Stomach smooth muscle (tissue), 2 donors: Measurements from ENCODE around the gene ARHGAP10.
"Not testable (repeated sequence)": the region's sequence is repeated elsewhere in the genome, so short reads cannot be mapped to it uniquely, and the experiment has no call there.

Experiments used
- H3K27ac ChIP-seq: one replicate; pipeline ENCODE4 v1.7.0; 2013; ENCODE audit warnings: mild to moderate bottlenecking, low read length, inconsistent platforms
- H3K27me3 ChIP-seq, 2 donors: one replicate each; pipeline ENCODE4 v1.7.0; 2013; ENCODE audit warnings: low read length in 2 of 2; ENCODE audit not compliant: insufficient read depth in 2 of 2, control insufficient read depth in 1 of 2
- H3K36me3 ChIP-seq, 2 donors: one replicate each; pipeline ENCODE4 v1.7.0; 2013; ENCODE audit warnings: low read length in 2 of 2; ENCODE audit not compliant: control insufficient read depth in 2 of 2, insufficient read depth in 2 of 2
- H3K4me1 ChIP-seq: one replicate; pipeline ENCODE4 v1.7.0; 2013; ENCODE audit warnings: low read length; ENCODE audit not compliant: control insufficient read depth, insufficient read depth
- H3K4me3 ChIP-seq, 2 donors: one replicate each; pipeline ENCODE4 v1.7.0; 2013; ENCODE audit warnings: low read length in 2 of 2
- H3K9ac ChIP-seq, 2 donors: one replicate each; pipeline ENCODE4 v1.7.0; 2013; ENCODE audit warnings: low read length in 2 of 2, mild to moderate bottlenecking in 1 of 2
- H3K9me3 ChIP-seq, 2 donors: one replicate each; pipeline ENCODE4 v1.7.0; 2013; ENCODE audit warnings: low read length in 2 of 2; ENCODE audit not compliant: control insufficient read depth in 2 of 2
- donor health status: healthy.
- donor health status: Pancreatic carcinoma.

ARHGAP10 gene

DNA sequence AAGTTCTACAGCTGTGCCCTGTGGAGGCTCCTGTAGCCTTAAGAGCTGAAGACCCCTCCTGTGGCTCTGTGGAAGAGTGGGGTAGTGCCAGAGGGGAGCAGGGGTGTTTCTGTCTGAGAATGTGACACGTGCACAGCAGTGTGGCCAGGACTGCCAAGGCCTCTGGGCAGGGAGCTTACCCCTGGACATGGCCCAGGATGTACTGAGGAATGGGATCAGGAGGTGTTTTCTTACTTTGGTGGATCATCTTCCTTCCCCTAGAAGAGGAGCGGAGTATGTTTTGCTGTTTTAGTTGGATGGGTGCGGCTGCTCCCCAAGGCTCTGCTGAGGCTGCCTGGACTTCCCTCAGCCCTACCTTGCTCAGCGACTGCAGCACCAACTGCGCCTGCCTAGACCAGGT lies 342.6 kb downstream of the ARHGAP10 start:
- no peaks in the 10 kb centered on the region for H3K27me3 ChIP-seq
- H3K4me3 ChIP-seq, result no peak overlapping the region
- H3K4me1 ChIP-seq, result peaks cover 13% of the 10 kb centered on the region
- no peak overlapping the region for H3K9ac ChIP-seq
- peaks cover 10 to 11% of the 10 kb centered on the region in 2 donors for H3K9me3 ChIP-seq
- H3K36me3 ChIP-seq, result peaks cover 27 to 51% of the 10 kb centered on the region in 2 donors
- H3K27ac ChIP-seq, result no peak overlapping the region

DNA sequence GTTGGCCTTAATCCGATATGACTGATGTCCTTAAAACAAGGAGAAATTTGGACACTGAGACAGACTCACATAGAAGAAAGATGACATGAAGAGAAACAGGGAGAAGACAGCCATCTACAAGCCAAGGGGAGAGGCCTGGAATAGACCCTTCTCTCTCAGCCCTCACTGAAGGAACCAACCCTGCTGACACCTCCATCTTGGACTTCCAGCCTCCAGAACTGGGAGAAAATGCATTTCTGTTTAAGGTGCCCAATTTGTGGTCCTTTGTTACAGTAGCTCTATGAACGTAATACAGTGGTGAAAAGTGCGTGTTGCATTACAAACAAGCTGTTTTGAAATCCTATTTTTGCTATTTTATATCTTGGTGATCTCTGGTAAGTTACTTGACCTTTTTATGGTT lies 343.6 kb downstream of the ARHGAP10 start:
- H3K36me3 ChIP-seq, result peaks cover 27 to 52% of the 10 kb centered on the region in 2 donors
- H3K27me3 ChIP-seq, result no peaks in the 10 kb centered on the region

DNA sequence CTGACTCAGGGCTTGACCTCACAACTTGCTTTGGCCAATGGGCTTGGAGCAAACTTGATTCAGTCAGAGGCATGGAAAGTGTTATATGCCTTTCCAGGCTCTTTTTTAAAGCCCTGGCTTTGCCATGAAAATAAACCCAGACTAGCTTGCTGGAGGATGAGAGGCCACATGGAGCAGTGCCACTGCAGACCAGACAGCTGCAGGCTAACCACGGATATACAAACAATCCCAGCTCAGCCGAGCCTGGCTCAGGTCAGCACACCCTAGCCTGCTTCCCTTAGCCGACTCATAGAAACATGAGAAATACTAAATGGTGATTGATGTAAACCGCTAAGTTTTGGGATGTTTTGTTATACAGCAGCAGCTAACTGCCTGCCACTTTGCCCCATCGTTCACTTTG lies 345.1 kb downstream of the ARHGAP10 start:
- H3K27ac ChIP-seq, result no peak overlapping the region
- H3K9ac ChIP-seq, result no peak overlapping the region
- no peaks in the 10 kb centered on the region for H3K27me3 ChIP-seq
- peaks cover 3% of the 10 kb centered on the region for H3K4me1 ChIP-seq
- no peak overlapping the region for H3K4me3 ChIP-seq
- H3K36me3 ChIP-seq, result peaks cover 34 to 55% of the 10 kb centered on the region in 2 donors
- peaks cover 10 to 11% of the 10 kb centered on the region in 2 donors for H3K9me3 ChIP-seq

More for the DNA sequence above, 343.6 kb downstream of the ARHGAP10 start:
- Histone ChIP-seq H3K9me3 (peaks cover 10 to 11% of the 10 kb centered on the region in 2 donors), H3K4me1 (peaks cover 5% of the 10 kb centered on the region), H3K9ac (no peak overlapping the region), H3K27ac (no peak overlapping the region), H3K4me3 (no peak overlapping the region)

DNA sequence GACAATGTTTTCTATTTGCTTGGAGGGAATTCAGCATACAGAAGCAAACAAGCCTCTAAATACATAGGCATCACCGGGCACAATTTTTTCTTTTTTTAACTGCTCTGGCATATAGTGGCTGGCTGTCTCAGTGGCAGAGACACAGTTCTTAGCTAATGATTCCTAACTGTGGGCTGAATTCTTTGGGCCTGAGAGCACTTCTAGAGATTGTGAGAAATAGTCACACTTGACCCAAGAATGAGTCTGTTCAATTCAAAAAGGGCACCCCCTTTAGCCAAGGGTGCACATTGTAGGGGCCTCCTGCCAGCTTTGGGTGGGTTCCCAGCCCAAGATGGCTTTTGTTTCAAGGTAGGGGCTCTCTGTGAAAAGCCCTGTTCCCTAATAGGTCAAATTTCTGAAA lies 345.7 kb downstream of the ARHGAP10 start:
- Histone ChIP-seq H3K27ac (no peak overlapping the region), H3K4me1 (peaks cover 3% of the 10 kb centered on the region), H3K9me3 (peaks cover 10 to 11% of the 10 kb centered on the region in 2 donors), H3K27me3 (no peaks in the 10 kb centered on the region), H3K36me3 (peaks cover 30 to 51% of the 10 kb centered on the region in 2 donors), H3K9ac (no peak overlapping the region), H3K4me3 (no peak overlapping the region)

GRCh38 chr4:148078061-148078460 lies 346.2 kb downstream of the ARHGAP10 start:
- Histone ChIP-seq H3K27ac (no peak overlapping the region), H3K36me3 (peaks cover 29 to 46% of the 10 kb centered on the region in 2 donors), H3K4me3 (no peak overlapping the region), H3K27me3 (no peaks in the 10 kb centered on the region), H3K9me3 (peaks cover 10 to 11% of the 10 kb centered on the region in 2 donors), H3K4me1 (peaks cover 3% of the 10 kb centered on the region), H3K9ac (no peak overlapping the region)

DNA sequence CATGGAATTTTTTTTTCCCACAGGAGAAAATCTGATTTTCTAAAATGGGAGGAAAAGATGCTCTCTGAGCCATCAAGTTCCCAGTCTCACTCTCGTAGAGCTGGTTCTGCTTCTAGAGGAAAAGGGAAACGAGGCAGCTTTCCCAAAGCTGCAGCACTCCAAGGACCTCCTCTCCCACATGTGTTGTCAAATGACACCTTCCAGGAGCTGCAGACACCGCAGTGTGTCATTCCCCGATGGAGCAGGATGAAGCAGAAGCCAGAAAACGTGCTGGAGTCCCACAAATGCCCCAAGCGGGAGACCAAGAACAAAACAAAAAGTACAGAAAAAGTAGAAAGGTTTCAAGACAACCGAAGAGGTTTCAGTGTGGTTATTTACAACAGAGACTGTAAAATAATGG lies 348.1 kb downstream of the ARHGAP10 start:
- peaks cover 3% of the 10 kb centered on the region for H3K4me1 ChIP-seq

GRCh38 chr4:148081267-148081666 lies 349.4 kb downstream of the ARHGAP10 start:
- Histone ChIP-seq H3K27me3 (no peaks in the 10 kb centered on the region), H3K27ac (no peak overlapping the region), H3K9ac (no peak overlapping the region), H3K4me3 (no peak overlapping the region), H3K4me1 (peaks cover 3% of the 10 kb centered on the region), H3K9me3 (peaks cover 2 to 5% of the 10 kb centered on the region in 2 donors), H3K36me3 (peaks cover 8 to 16% of the 10 kb centered on the region in 2 donors)

More for the DNA sequence above, 348.1 kb downstream of the ARHGAP10 start:
- no peaks in the 10 kb centered on the region for H3K27me3 ChIP-seq
- H3K9ac ChIP-seq, result no peak overlapping the region
- peaks cover 5 to 10% of the 10 kb centered on the region in 2 donors for H3K9me3 ChIP-seq
- H3K4me3 ChIP-seq, result no peak overlapping the region
- peaks cover 19 to 28% of the 10 kb centered on the region in 2 donors for H3K36me3 ChIP-seq
- H3K27ac ChIP-seq, result no peak overlapping the region

DNA sequence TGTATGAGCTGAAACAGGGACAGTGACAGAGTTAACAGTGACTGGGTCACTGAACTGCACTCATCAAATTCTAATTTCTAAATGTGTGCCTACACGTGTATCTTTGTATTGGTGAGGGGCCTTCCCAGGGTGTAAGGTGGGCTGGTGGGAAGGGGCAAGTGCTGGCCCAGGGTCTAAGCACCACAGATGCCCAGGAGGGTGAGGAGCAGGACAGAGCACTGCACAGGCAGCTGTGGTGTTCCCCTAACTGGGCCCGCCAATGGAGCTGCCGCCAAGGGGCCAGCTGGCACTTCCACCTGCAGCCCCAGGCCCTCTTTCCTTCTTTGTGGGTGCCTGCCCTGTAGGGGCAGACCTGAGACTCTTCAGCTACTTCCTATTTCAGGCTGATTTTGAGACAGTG lies 349.9 kb downstream of the ARHGAP10 start:
- H3K9me3 ChIP-seq, result peaks cover 1 to 4% of the 10 kb centered on the region in 2 donors
- peaks cover 8 to 13% of the 10 kb centered on the region in 2 donors for H3K36me3 ChIP-seq
- H3K4me3 ChIP-seq, result no peak overlapping the region
- no peaks in the 10 kb centered on the region for H3K4me1 ChIP-seq
- no peak overlapping the region for H3K27ac ChIP-seq
- no peak overlapping the region for H3K9ac ChIP-seq
- no peaks in the 10 kb centered on the region for H3K27me3 ChIP-seq

DNA sequence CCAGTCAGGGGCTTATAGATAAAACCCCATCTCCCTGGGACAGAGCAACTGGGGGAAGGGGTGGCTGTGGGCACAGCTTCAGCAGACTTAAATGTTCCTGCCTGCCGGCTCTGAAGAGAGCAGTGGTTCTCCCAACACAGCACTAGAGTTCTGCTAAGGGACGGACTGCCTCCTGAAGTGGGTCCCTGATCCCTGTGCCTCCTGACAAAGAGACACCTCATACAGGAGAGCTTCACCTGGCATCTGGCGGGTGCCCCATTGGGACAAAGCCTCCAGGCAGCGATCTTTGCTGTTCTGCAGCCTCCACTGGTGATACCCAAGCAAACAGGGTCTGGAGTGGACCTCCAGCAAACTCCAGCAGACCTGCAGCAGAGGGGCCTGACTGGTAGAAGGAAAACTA lies 351.2 kb downstream of the ARHGAP10 start:
- H3K4me3 ChIP-seq, H3K27ac ChIP-seq, H3K9me3 ChIP-seq, H3K9ac ChIP-seq, H3K4me1 ChIP-seq, H3K27me3 ChIP-seq: not testable (repeated sequence)
- H3K36me3 ChIP-seq, result peaks cover 8 to 10% of the 10 kb centered on the region in 2 donors

- no peak overlapping the region for H3K9ac ChIP-seq
Measured at GRCh38 chr4:148089624-148090023, 357.7 kb downstream of the ARHGAP10 start.

DNA sequence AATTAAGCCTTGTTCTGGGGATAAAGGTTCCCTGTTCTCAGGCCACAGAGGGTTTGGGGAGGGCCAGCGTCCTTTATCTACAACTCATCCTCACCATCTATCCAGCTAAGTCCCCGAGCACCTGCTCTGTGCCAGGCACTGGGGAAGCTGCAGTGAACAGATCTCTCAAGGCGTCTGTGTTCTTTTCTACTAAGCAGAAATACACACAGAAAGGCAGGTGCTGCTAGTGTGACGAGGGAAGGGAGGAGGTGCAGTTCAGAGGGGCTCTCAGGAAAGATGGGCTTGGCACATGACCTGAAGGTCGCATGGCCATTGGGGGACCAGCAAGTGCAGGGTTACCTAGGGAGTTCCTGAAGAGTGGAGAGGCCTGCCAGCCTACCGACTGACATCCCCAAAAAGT lies 358.1 kb downstream of the ARHGAP10 start:
- Histone ChIP-seq H3K4me3 (no peak overlapping the region), H3K27ac (no peak overlapping the region), H3K9ac (no peak overlapping the region), H3K4me1 (peaks cover 17% of the 10 kb centered on the region), H3K27me3 (no peaks in the 10 kb centered on the region), H3K36me3 (peaks cover 0 to 2% of the 10 kb centered on the region in 2 donors), H3K9me3 (no peaks in the 10 kb centered on the region)

More at GRCh38 chr4:148089624-148090023, 357.7 kb downstream of the ARHGAP10 start:
- H3K9me3 ChIP-seq, result no peaks in the 10 kb centered on the region
- H3K27ac ChIP-seq, result no peak overlapping the region
- no peak overlapping the region for H3K4me3 ChIP-seq
- H3K4me1 ChIP-seq, result peaks cover 17% of the 10 kb centered on the region
- H3K36me3 ChIP-seq, result peaks cover 0 to 2% of the 10 kb centered on the region in 2 donors
- H3K27me3 ChIP-seq, result no peaks in the 10 kb centered on the region
